IMR-90 (cell line): ENCODE measurements around the gene RAPGEF2. TPM values are rescaled to one million over a fixed set of nuclear protein-coding genes. Genes with fewer than 3 reads are reported as not detected.

ENCODE experiments used
- ATAC-seq: fragments of 200-7000 bp; cut with Tn5 transposase; 2 replicates; pipeline ENCODE4 v1.9.1; 2020; ENCODE audit warnings: low read depth, mild to moderate bottlenecking, moderate library complexity
- BruUV-seq: library from RNA; stranded (reverse); fragments of 400-500 nt; replicated peaks from 2 replicates; lab custom pipeline; 2021; lab: Mats Ljungman, UMichigan
- CTCF ChIA-PET: fragments of 300-600 bp; formaldehyde crosslinking; extraction: SDS; loops from one replicate; lab custom pipeline; 2021; ENCODE audit warnings: antibody characterized with exemption; lab: Yijun Ruan, JAX
- POLR2A ChIA-PET: fragments of 300-600 bp; sonication (Branson Sonifier 250); formaldehyde crosslinking; loops from one replicate; lab custom pipeline; 2022; ENCODE audit warnings: antibody characterized with exemption; ENCODE audit not compliant: unreplicated experiment; lab: Charles Lee
- DNase-seq: peaks from one replicate; pipeline ENCODE4 v3.0.0; 2013
- H2AFZ ChIP-seq: replicated peaks from 2 replicates; pipeline ENCODE3; 2013; ENCODE audit warnings: low read length, mild to moderate bottlenecking; ENCODE audit not compliant: poor library complexity
- H2AK5ac ChIP-seq: 2 replicates; pipeline ENCODE4 v1.6.1; 2013; ENCODE audit warnings: low read depth, low read length, inconsistent platforms
- H2AK9ac ChIP-seq: replicated peaks from 2 replicates; pipeline ENCODE3; 2013; ENCODE audit warnings: mild to moderate bottlenecking, low read depth, low read length, moderate library complexity; ENCODE audit not compliant: poor library complexity
- H2BK120ac ChIP-seq: 2 replicates; pipeline ENCODE4 v1.6.1; 2013; ENCODE audit warnings: low read depth, low read length, inconsistent platforms
- H2BK15ac ChIP-seq: 3 replicates; pipeline ENCODE4 v1.6.1; 2013; ENCODE audit warnings: low read depth, low read length, inconsistent platforms
- H2BK20ac ChIP-seq: 2 replicates; pipeline ENCODE4 v1.6.1; 2013; ENCODE audit warnings: low read depth, mild to moderate bottlenecking, inconsistent platforms, low read length, moderate library complexity
- H2BK5ac ChIP-seq: 2 replicates; pipeline ENCODE4 v1.6.1; 2013; ENCODE audit warnings: mild to moderate bottlenecking, low read depth, low read length, inconsistent platforms; ENCODE audit not compliant: poor library complexity, severe bottlenecking
- H3K14ac ChIP-seq: replicated peaks from 2 replicates; pipeline ENCODE4 v1.6.1; 2013; ENCODE audit warnings: low read depth, low read length, inconsistent platforms
- H3K18ac ChIP-seq: 2 replicates; pipeline ENCODE4 v1.6.1; 2013; ENCODE audit warnings: low read depth, low read length, control low read depth
- H3K23ac ChIP-seq: 2 replicates; pipeline ENCODE4 v1.6.1; 2013; ENCODE audit warnings: low read depth, low read length, inconsistent platforms
- H3K27ac ChIP-seq: 2 replicates; pipeline ENCODE4 v1.5.1; 2013; ENCODE audit warnings: mild to moderate bottlenecking, control low read depth, low read length; ENCODE audit not compliant: insufficient read depth
- H3K27me3 ChIP-seq: 2 replicates; pipeline ENCODE4 v1.6.1; 2013; ENCODE audit warnings: low read length; ENCODE audit not compliant: control insufficient read depth, insufficient read depth
- H3K36me3 ChIP-seq: 2 replicates; pipeline ENCODE4 v1.6.1; 2013; ENCODE audit warnings: low read length, mixed read lengths; ENCODE audit not compliant: control insufficient read depth, insufficient read depth
- H3K4ac ChIP-seq: 2 replicates; pipeline ENCODE4 v1.6.1; 2013; ENCODE audit warnings: low read depth, low read length, inconsistent platforms
- H3K4me1 ChIP-seq: 2 replicates; pipeline ENCODE4 v1.6.1; 2013; ENCODE audit warnings: low read length, mixed read lengths; ENCODE audit not compliant: control insufficient read depth, insufficient read depth
- H3K4me2 ChIP-seq: 2 replicates; pipeline ENCODE4 v1.6.1; 2013; ENCODE audit warnings: low read depth, mild to moderate bottlenecking, control low read depth, low read length, moderate library complexity
- H3K4me3 ChIP-seq: 2 replicates; pipeline ENCODE4 v1.5.1; 2013; ENCODE audit warnings: low read depth, mild to moderate bottlenecking, control low read depth, low read length, moderate library complexity; ENCODE audit not compliant: insufficient read depth
- H3K56ac ChIP-seq: 2 replicates; pipeline ENCODE4 v1.6.1; 2013; ENCODE audit warnings: low read length, inconsistent platforms; ENCODE audit not compliant: insufficient read depth; ENCODE audit errors: extremely low read depth
- H3K79me1 ChIP-seq, 2 experiments: 2 replicates each; pipeline ENCODE4 v1.6.1; 2013; ENCODE audit warnings: low read length in 2 of 2, inconsistent platforms in 1 of 2, low read depth in 1 of 2
- H3K9ac ChIP-seq: 2 replicates; pipeline ENCODE4 v1.6.1; 2013; ENCODE audit warnings: low read depth, low read length, control low read depth
- H3K9me1 ChIP-seq: 2 replicates; pipeline ENCODE4 v1.6.1; 2013; ENCODE audit warnings: low read length, inconsistent platforms; ENCODE audit not compliant: insufficient read depth
- H3K9me3 ChIP-seq: 2 replicates; pipeline ENCODE4 v1.6.1; 2013; ENCODE audit warnings: low read length; ENCODE audit not compliant: control insufficient read depth, insufficient read depth
- H4K20me1 ChIP-seq: 2 replicates; pipeline ENCODE4 v1.6.1; 2013; ENCODE audit warnings: low read length, inconsistent platforms; ENCODE audit not compliant: insufficient read depth
- H4K5ac ChIP-seq: 2 replicates; pipeline ENCODE4 v1.6.1; 2013; ENCODE audit warnings: mild to moderate bottlenecking, low read depth, low read length, control low read depth
- H4K8ac ChIP-seq, 2 experiments: 2 replicates each; pipeline ENCODE4 v1.6.1; 2013; ENCODE audit warnings: low read depth in 2 of 2, low read length in 2 of 2, control low read depth in 1 of 2, inconsistent platforms in 1 of 2
- H4K91ac ChIP-seq: 2 replicates; pipeline ENCODE4 v1.6.1; 2013; ENCODE audit warnings: low read depth, low read length, inconsistent platforms; ENCODE audit not compliant: insufficient read depth
- BHLHE40 ChIP-seq: fragments of 150-350 bp; IDR thresholded peaks from 2 replicates; pipeline ENCODE4 v1.6.1; 2016; ENCODE audit warnings: mild to moderate bottlenecking, low read depth, low read length
- CEBPB ChIP-seq: IDR thresholded peaks from 2 replicates; pipeline ENCODE4 v1.6.1; 2012; ENCODE audit warnings: low read depth, low read length, improper control_type of control experiment
- CHD1 ChIP-seq: IDR thresholded peaks from 2 replicates; pipeline ENCODE4 v1.6.1; 2012; ENCODE audit warnings: low read depth, low read length, improper control_type of control experiment
- CTCF ChIP-seq: conservative IDR thresholded peaks from 2 replicates; pipeline ENCODE4 v1.5.1; 2012; ENCODE audit warnings: mild to moderate bottlenecking, low read depth, low read length, improper control_type of control experiment
- FOS ChIP-seq: fragments of 150-350 bp; IDR thresholded peaks from 2 replicates; pipeline ENCODE4 v1.6.1; 2016; ENCODE audit warnings: low read depth, low read length
- MAFK ChIP-seq: IDR thresholded peaks from 2 replicates; pipeline ENCODE4 v1.6.1; 2012; ENCODE audit warnings: low read depth, low read length, improper control_type of control experiment
- MAZ ChIP-seq: IDR thresholded peaks from 2 replicates; pipeline ENCODE4 v1.6.1; 2012; ENCODE audit warnings: low read depth, mild to moderate bottlenecking, low read length, improper control_type of control experiment, moderate library complexity, borderline replicate concordance
- MXI1 ChIP-seq: IDR thresholded peaks from 2 replicates; pipeline ENCODE4 v1.6.1; 2012; ENCODE audit warnings: low read depth, mild to moderate bottlenecking, low read length, moderate library complexity, borderline replicate concordance
- NFE2L2 ChIP-seq: fragments of 150-350 bp; IDR thresholded peaks from 2 replicates; pipeline ENCODE4 v1.6.1; 2016; ENCODE audit warnings: low read depth, mild to moderate bottlenecking, low read length
- RCOR1 ChIP-seq: IDR thresholded peaks from 2 replicates; pipeline ENCODE4 v1.6.1; 2012; ENCODE audit warnings: mild to moderate bottlenecking, low read length, improper control_type of control experiment; ENCODE audit not compliant: insufficient replicate concordance
- RFX5 ChIP-seq: IDR thresholded peaks from 2 replicates; pipeline ENCODE4 v1.8.0; 2012; ENCODE audit warnings: low read depth, mild to moderate bottlenecking, low read length, moderate library complexity
- SMC3 ChIP-seq: fragments of 150-350 bp; IDR thresholded peaks from 2 replicates; pipeline ENCODE4 v1.6.1; 2016; ENCODE audit warnings: low read depth, mild to moderate bottlenecking, antibody characterized with exemption, low read length, moderate library complexity
- WGBS, 2 experiments: methylation state at CpG; one replicate each; pipeline versions ENCODE4 v1.1.5 to v1.1.7; 2013; ENCODE audit warnings: missing lambda C conversion rate in 2 of 2; ENCODE audit not compliant: insufficient read length in 1 of 2; ENCODE audit errors: extremely low coverage in 2 of 2; 5-methylcytosine and 5-hydroxymethylcytosine counted together
- dilution Hi-C: fragments of 300-500 bp; cut with HindIII; formaldehyde crosslinking; loops from one replicate; pipeline ENCODE4 v1.14.3; 2018; ENCODE audit warnings: low sequenced_read_pairs; ENCODE audit not compliant: unreplicated experiment
- in situ Hi-C: fragments of 300-500 bp; cut with MboI; formaldehyde crosslinking; loops from 3 replicates; pipeline ENCODE4 v1.14.3; 2019; ENCODE audit warnings: low sequenced_read_pairs, inconsistent platforms, mixed read lengths
- intact Hi-C: fragments of 100-400 bp; cut with micrococcal nuclease; formaldehyde crosslinking; loops from 2 replicates; pipeline ENCODE4 v1.10.0; 2022
- polyA plus RNA-seq, 3 experiments: library from polyadenylated mRNA; depleted of rRNA; stranded (reverse); fragments of >200 nt; gene quantifications; 2 replicates each; pipeline ENCODE4 v1.2.3, GENCODE V29; 2012; ENCODE audit warnings: low replicate concordance in 1 of 3
- total RNA-seq: library from RNA; depleted of rRNA; stranded (reverse); fragments of >200 nt; gene quantifications from 2 replicates; pipeline ENCODE4 v1.2.3, GENCODE V29; 2012
- TF ChIP-seq, protein P1 (sequence below): fragments of 150-350 bp; IDR thresholded peaks from 2 replicates; pipeline ENCODE4 v1.6.1; 2017; ENCODE audit warnings: mild to moderate bottlenecking, antibody characterized with exemption, low read length, low read depth
- TF ChIP-seq, protein P2 (sequence below): fragments of 150-350 bp; IDR thresholded peaks from 2 replicates; pipeline ENCODE4 v1.6.1; 2016; ENCODE audit warnings: low read depth, mild to moderate bottlenecking, low read length, moderate library complexity, borderline replicate concordance

The RAPGEF2 gene
- total and polyA plus RNA-seq, 2 of the 4 experiments (the other 2 are of a cell fraction): 27.6 to 109 TPM

DNA sequence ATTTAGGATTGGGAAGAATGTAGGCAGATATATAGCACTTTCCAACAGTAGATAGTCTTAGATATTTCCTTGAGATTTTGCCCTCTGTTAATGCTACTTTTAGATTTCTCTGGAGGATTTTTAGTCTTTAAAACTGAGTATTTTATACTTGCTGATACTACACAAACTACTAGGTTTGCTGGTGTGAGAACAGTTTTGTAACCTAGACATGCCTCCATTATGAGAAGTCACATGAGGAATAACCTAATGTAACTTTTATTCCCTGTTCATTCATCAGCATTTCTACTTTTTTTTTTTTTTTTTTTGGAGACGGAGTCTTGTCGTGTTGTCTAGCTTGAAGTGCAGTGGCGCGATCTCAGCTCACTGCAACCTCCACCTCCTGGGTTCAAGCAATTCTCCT, 137.2 kb downstream of the RAPGEF2 start:
- H3K4me2 ChIP-seq: no peak overlapping the region
- H3K9ac ChIP-seq: no peak overlapping the region
- ChIA-PET CTCF (no interaction called here), POLR2A (no interaction called here)
- no peak overlapping the region for H2BK20ac ChIP-seq
- no peak overlapping the region for H2AFZ ChIP-seq
- 0 out of 2 replicates have a peak, but pooled peaks cover 5% of the 10 kb centered on the region for H3K9me1 ChIP-seq
- no peak overlapping the region for H2BK120ac ChIP-seq
- no peak overlapping the region for H2BK5ac ChIP-seq
- intact Hi-C loops (no loop called here), in situ Hi-C loops (no loop called here), dilution Hi-C loops (no loop called here)
- no peak overlapping the region for H4K8ac ChIP-seq
- H3K9me3 ChIP-seq: no peaks in the 10 kb centered on the region
- H4K20me1 ChIP-seq: peaks cover 3% of the 10 kb centered on the region
- no peak for TF ChIP-seq BHLHE40
- TF ChIP-seq RFX5: no peak
- no peak for TF ChIP-seq MAFK
- no peak for TF ChIP-seq CTCF
- no peak for TF ChIP-seq MAZ
- TF ChIP-seq FOS: no peak
- TF ChIP-seq, protein P1, sequence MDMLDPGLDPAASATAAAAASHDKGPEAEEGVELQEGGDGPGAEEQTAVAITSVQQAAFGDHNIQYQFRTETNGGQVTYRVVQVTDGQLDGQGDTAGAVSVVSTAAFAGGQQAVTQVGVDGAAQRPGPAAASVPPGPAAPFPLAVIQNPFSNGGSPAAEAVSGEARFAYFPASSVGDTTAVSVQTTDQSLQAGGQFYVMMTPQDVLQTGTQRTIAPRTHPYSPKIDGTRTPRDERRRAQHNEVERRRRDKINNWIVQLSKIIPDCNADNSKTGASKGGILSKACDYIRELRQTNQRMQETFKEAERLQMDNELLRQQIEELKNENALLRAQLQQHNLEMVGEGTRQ: no peak
- no peak for TF ChIP-seq MXI1
- TF ChIP-seq CHD1: no peak
- no peak for TF ChIP-seq RCOR1
- no peak for TF ChIP-seq SMC3
- TF ChIP-seq, protein P2, sequence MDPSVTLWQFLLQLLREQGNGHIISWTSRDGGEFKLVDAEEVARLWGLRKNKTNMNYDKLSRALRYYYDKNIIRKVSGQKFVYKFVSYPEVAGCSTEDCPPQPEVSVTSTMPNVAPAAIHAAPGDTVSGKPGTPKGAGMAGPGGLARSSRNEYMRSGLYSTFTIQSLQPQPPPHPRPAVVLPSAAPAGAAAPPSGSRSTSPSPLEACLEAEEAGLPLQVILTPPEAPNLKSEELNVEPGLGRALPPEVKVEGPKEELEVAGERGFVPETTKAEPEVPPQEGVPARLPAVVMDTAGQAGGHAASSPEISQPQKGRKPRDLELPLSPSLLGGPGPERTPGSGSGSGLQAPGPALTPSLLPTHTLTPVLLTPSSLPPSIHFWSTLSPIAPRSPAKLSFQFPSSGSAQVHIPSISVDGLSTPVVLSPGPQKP: no peak
- TF ChIP-seq NFE2L2: no peak
- TF ChIP-seq CEBPB: no peak
- H2AK5ac ChIP-seq: no peak overlapping the region
- H3K56ac ChIP-seq: no peak overlapping the region
- DNase-seq (no peak), ATAC-seq (no peak)
- H2AK9ac ChIP-seq: no peak overlapping the region
- WGBS, 2 experiments: no CpG with 5 or more reads among the region's 4 CpGs
- H4K91ac ChIP-seq: no peak overlapping the region
- no peaks in the 10 kb centered on the region for H3K4me1 ChIP-seq
- H3K14ac ChIP-seq: no peak overlapping the region
- no peak overlapping the region for H3K4me3 ChIP-seq
- no peak overlapping the region for H2BK15ac ChIP-seq
- H3K18ac ChIP-seq: no peak overlapping the region
- H3K79me1 ChIP-seq: peaks cover 21 to 37% of the 10 kb centered on the region in 2 experiments
- no peaks in the 10 kb centered on the region for H3K27me3 ChIP-seq
- no peak overlapping the region for H3K23ac ChIP-seq
- no peak overlapping the region for H4K5ac ChIP-seq
- BruUV-seq: no TSS peak
- no peaks in the 10 kb centered on the region; the same call in 1 of the 2 replicates for H3K36me3 ChIP-seq
- no peak overlapping the region for H3K4ac ChIP-seq
- H3K27ac ChIP-seq: no peak overlapping the region
